Measurements from ENCODE around the gene CUX1.

DNA sequence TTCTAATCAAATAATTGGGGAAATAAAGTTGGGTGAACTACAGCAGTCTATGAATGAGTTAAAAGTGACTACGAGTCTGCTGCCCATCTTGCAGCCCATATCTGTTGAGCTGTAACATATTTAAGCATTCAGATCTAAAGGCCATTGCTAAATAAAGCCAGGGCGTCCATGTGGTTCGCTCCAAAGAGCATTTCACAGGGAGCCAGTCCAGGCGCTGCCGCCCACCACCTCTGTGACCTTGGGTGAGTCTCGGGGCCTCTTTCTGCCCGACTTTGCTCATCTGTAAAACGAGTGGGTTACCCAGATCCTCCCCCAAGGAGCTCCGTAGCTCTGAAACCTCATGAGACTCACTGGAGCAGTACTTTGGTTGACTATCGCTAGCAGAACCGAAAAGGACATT, 223.1 kb downstream of the CUX1 start:
- TF ChIP-seq TAF1 (IDR thresholded peaks at IDR 0.05; ENCODE audit: low read depth), result no peak
- no peak for TF ChIP-seq MAX (IDR thresholded peaks at IDR 0.05)
- no peak for TF ChIP-seq YY1 (IDR thresholded peaks at IDR 0.05; ENCODE audit: low read depth)
- no peak for TF ChIP-seq EP300 (IDR thresholded peaks at IDR 0.05; ENCODE audit: borderline replicate concordance)
- no peak for TF ChIP-seq CEBPB (IDR thresholded peaks at IDR 0.05)
- no peak for TF ChIP-seq USF1 (IDR thresholded peaks at IDR 0.05)
- TF ChIP-seq TEAD4 (IDR thresholded peaks at IDR 0.05), result no peak
- TF ChIP-seq RAD21 (IDR thresholded peaks at IDR 0.05; ENCODE audit: low read depth), result no peak
- no peak for TF ChIP-seq NFIC (IDR thresholded peaks at IDR 0.05)
- TF ChIP-seq, protein P1, sequence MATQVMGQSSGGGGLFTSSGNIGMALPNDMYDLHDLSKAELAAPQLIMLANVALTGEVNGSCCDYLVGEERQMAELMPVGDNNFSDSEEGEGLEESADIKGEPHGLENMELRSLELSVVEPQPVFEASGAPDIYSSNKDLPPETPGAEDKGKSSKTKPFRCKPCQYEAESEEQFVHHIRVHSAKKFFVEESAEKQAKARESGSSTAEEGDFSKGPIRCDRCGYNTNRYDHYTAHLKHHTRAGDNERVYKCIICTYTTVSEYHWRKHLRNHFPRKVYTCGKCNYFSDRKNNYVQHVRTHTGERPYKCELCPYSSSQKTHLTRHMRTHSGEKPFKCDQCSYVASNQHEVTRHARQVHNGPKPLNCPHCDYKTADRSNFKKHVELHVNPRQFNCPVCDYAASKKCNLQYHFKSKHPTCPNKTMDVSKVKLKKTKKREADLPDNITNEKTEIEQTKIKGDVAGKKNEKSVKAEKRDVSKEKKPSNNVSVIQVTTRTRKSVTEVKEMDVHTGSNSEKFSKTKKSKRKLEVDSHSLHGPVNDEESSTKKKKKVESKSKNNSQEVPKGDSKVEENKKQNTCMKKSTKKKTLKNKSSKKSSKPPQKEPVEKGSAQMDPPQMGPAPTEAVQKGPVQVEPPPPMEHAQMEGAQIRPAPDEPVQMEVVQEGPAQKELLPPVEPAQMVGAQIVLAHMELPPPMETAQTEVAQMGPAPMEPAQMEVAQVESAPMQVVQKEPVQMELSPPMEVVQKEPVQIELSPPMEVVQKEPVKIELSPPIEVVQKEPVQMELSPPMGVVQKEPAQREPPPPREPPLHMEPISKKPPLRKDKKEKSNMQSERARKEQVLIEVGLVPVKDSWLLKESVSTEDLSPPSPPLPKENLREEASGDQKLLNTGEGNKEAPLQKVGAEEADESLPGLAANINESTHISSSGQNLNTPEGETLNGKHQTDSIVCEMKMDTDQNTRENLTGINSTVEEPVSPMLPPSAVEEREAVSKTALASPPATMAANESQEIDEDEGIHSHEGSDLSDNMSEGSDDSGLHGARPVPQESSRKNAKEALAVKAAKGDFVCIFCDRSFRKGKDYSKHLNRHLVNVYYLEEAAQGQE (IDR thresholded peaks at IDR 0.05; ENCODE audit: low read depth), result no peak
- no peak for TF ChIP-seq EGR1 (IDR thresholded peaks at IDR 0.05)
- TF ChIP-seq CREB1 (IDR thresholded peaks at IDR 0.05; ENCODE audit: low read depth), result no peak
